H54 (cell line): ENCODE measurements around the gene GABRE.

ENCODE experiments used
- DNase-seq: peaks from one replicate; pipeline ENCODE4 v3.0.0; 2011; ENCODE audit warnings: low spot score, mixed read lengths; ENCODE audit not compliant: insufficient read length
- FAIRE-seq: peaks from 3 replicates; lab custom pipeline; 2011; peaks lifted over from hg19 to GRCh38; lab: Jason Lieb, UNC
- POLR2A ChIP-seq: IDR thresholded peaks from 2 replicates; pipeline ENCODE4 v1.6.1; 2011; ENCODE audit warnings: low read depth, mild to moderate bottlenecking, low read length

The GABRE gene

GRCh38 chrX:151981129-151981528, 6.7 kb upstream of the GABRE start:
- FAIRE-seq (no peak), DNase-seq (no peak)
- no peak for TF ChIP-seq POLR2A

GRCh38 chrX:151977923-151978322, 3.4 kb upstream of the GABRE start:
- FAIRE-seq (no peak), DNase-seq (no peak)

GRCh38 chrX:151977009-151977408, 2.5 kb upstream of the GABRE start:
- FAIRE-seq, result no peak

More at GRCh38 chrX:151977923-151978322, 3.4 kb upstream of the GABRE start:
- no peak for TF ChIP-seq POLR2A

GRCh38 chrX:151975736-151976275, 1.3 kb upstream of the GABRE start:
- DNase-seq (no peak), FAIRE-seq (no peak)
- TF ChIP-seq POLR2A, result no peak

More at GRCh38 chrX:151977009-151977408, 2.5 kb upstream of the GABRE start:
- TF ChIP-seq POLR2A, result no peak
- no peak for DNase-seq

- TF ChIP-seq POLR2A, result no peak
- FAIRE-seq, result no peak
- no peak for DNase-seq
Observed at GRCh38 chrX:151975228-151975593, 735 bp upstream of the GABRE start.

- FAIRE-seq (no peak), DNase-seq (peak; percentile 23)
- TF ChIP-seq POLR2A, result no peak
Observed at GRCh38 chrX:151973851-151974335, 583 bp downstream of the GABRE start.

GRCh38 chrX:151973060-151973661, 1.3 kb downstream of the GABRE start:
- FAIRE-seq (no peak), DNase-seq (no peak)
- no peak for TF ChIP-seq POLR2A

- TF ChIP-seq POLR2A, result no peak
- DNase-seq (peak; percentile 55), FAIRE-seq (no peak)
Observed at GRCh38 chrX:151970661-151971060, 3.8 kb downstream of the GABRE start.

GRCh38 chrX:151970027-151970426, 4.4 kb downstream of the GABRE start:
- DNase-seq (no peak), FAIRE-seq (no peak)
- TF ChIP-seq POLR2A, result no peak

GRCh38 chrX:151966236-151966635, 8.2 kb downstream of the GABRE start:
- FAIRE-seq (no peak), DNase-seq (no peak)
- no peak for TF ChIP-seq POLR2A

- FAIRE-seq (no peak), DNase-seq (no peak)
- no peak for TF ChIP-seq POLR2A
Observed at GRCh38 chrX:151962034-151962433, 12.4 kb downstream of the GABRE start.

GRCh38 chrX:151958101-151958500, 16.4 kb downstream of the GABRE start:
- no peak for FAIRE-seq
- DNase-seq, result no peak
- no peak for TF ChIP-seq POLR2A

GRCh38 chrX:151954730-151955129, 19.7 kb downstream of the GABRE start:
- FAIRE-seq (no peak), DNase-seq (no peak)
- TF ChIP-seq POLR2A, result no peak

GRCh38 chrX:151938172-151938571, 36.3 kb downstream of the GABRE start:
- no peak for TF ChIP-seq POLR2A
- DNase-seq, result no peak
- FAIRE-seq, result no peak

- DNase-seq (no peak), FAIRE-seq (no peak)
- no peak for TF ChIP-seq POLR2A
Observed at GRCh38 chrX:151935358-151935757, 39.1 kb downstream of the GABRE start.
